ENCODE results near the gene KANSL1. TPM values are rescaled to one million over a fixed set of nuclear protein-coding genes. Genes with fewer than 3 reads are reported as not detected.
"Not testable (repeated sequence)": the region's sequence is repeated elsewhere in the genome, so short reads cannot be mapped to it uniquely, and the experiment has no call there.

The KANSL1 gene
- total and polyA plus RNA-seq, 2 of the 4 experiments (the other 2 are of a cell fraction), result 19.1 to 49.6 TPM

DNA sequence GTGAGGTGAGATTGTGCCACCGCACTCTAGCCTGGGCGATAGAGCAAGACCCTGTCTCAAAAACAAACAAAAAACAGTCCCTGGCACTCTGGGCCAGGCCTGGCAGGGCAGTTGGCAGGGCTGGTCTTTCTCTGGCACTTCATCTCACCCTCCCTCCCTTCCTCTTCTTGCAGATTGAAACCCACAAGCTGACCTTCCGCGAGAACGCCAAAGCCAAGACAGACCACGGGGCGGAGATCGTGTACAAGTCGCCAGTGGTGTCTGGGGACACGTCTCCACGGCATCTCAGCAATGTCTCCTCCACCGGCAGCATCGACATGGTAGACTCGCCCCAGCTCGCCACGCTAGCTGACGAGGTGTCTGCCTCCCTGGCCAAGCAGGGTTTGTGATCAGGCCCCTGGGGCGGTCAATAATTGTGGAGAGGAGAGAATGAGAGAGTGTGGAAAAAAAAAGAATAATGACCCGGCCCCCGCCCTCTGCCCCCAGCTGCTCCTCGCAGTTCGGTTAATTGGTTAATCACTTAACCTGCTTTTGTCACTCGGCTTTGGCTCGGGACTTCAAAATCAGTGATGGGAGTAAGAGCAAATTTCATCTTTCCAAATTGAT, 169.3 kb downstream of the KANSL1 start:
- intact Hi-C loops (cut with micrococcal nuclease) (no loop called here), in situ Hi-C loops (cut with MboI; ENCODE audit: low sequenced_read_pairs) (no loop called here), dilution Hi-C loops (cut with HindIII; ENCODE audit: low sequenced_read_pairs, unreplicated experiment) (no loop called here)
- H4K8ac ChIP-seq (ENCODE audit: low read depth in 2 of 2, low read length in 2 of 2), result no peak overlapping the region
- ChIA-PET POLR2A (ENCODE audit: unreplicated experiment) (no interaction called here), CTCF (no interaction called here)
- no peak overlapping the region for H4K91ac ChIP-seq (ENCODE audit: insufficient read depth, low read depth, low read length)
- H3K4me1 ChIP-seq (ENCODE audit: control insufficient read depth, insufficient read depth, low read length), result no peaks in the 10 kb centered on the region
- no peak overlapping the region for H3K9ac ChIP-seq (ENCODE audit: low read depth, low read length)
- no peak overlapping the region for H3K4me3 ChIP-seq (ENCODE audit: insufficient read depth, low read depth, low read length)
- 100% methylated on average over 11 of the region's 24 CpGs; no CpG with 5 or more reads in 1 of the 2 experiments for WGBS, 2 experiments (ENCODE audit: extremely low coverage in 2 of 2, insufficient read length in 1 of 2)
- no peak overlapping the region for H3K4me2 ChIP-seq (ENCODE audit: low read depth, low read length)
- ATAC-seq (ENCODE audit: low read depth) (no peak), DNase-seq (no peak)
- H2BK15ac ChIP-seq (ENCODE audit: low read depth, low read length), result no peak overlapping the region
- no peak overlapping the region for H3K14ac ChIP-seq (replicated peaks; ENCODE audit: low read depth, low read length)
- H2BK120ac ChIP-seq (ENCODE audit: low read depth, low read length), result no peak overlapping the region
- no peaks in the 10 kb centered on the region for H3K9me3 ChIP-seq (ENCODE audit: control insufficient read depth, insufficient read depth, low read length)
- BruUV-seq (replicated peaks), result no TSS peak
- H2AK5ac ChIP-seq (ENCODE audit: low read depth, low read length), result no peak overlapping the region
- TF ChIP-seq, protein P1, sequence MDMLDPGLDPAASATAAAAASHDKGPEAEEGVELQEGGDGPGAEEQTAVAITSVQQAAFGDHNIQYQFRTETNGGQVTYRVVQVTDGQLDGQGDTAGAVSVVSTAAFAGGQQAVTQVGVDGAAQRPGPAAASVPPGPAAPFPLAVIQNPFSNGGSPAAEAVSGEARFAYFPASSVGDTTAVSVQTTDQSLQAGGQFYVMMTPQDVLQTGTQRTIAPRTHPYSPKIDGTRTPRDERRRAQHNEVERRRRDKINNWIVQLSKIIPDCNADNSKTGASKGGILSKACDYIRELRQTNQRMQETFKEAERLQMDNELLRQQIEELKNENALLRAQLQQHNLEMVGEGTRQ (IDR thresholded peaks at IDR 0.05; ENCODE audit: low read depth, low read length), result no peak
- TF ChIP-seq RFX5 (IDR thresholded peaks at IDR 0.05; ENCODE audit: low read depth, low read length) (no peak), RAD21 (IDR thresholded peaks at IDR 0.05; ENCODE audit: low read length) (no peak), RCOR1 (IDR thresholded peaks at IDR 0.05; ENCODE audit: insufficient replicate concordance, low read length) (no peak), BHLHE40 (IDR thresholded peaks at IDR 0.05; ENCODE audit: low read depth, low read length) (no peak)
- no peak overlapping the region for H3K27ac ChIP-seq (ENCODE audit: insufficient read depth, low read length)
- peaks cover 10% of the 10 kb centered on the region for H3K9me1 ChIP-seq (ENCODE audit: insufficient read depth, low read length)
- H2BK20ac ChIP-seq (ENCODE audit: low read depth, low read length), result no peak overlapping the region
- no peak overlapping the region for H4K5ac ChIP-seq (ENCODE audit: low read depth, low read length)
- H3K4ac ChIP-seq (ENCODE audit: low read depth, low read length), result no peak overlapping the region
- H4K20me1 ChIP-seq (ENCODE audit: insufficient read depth, low read length), result peaks cover 4% of the 10 kb centered on the region
- H3K79me1 ChIP-seq (ENCODE audit: low read depth in 1 of 2, low read length in 2 of 2), result peaks cover 0 to 19% of the 10 kb centered on the region in 2 experiments; a peak in 2 of 4 replicates
- H2AK9ac ChIP-seq (replicated peaks; ENCODE audit: low read depth, low read length, poor library complexity), result peak overlapping the region; percentile 37
- H3K23ac ChIP-seq (ENCODE audit: low read depth, low read length), result no peak overlapping the region
- no peak overlapping the region for H3K56ac ChIP-seq (ENCODE audit: extremely low read depth, insufficient read depth, low read length)
- H3K18ac ChIP-seq (ENCODE audit: low read depth, low read length), result no peak overlapping the region
- no peaks in the 10 kb centered on the region for H3K27me3 ChIP-seq (ENCODE audit: control insufficient read depth, insufficient read depth, low read length)
- H3K36me3 ChIP-seq (ENCODE audit: control insufficient read depth, insufficient read depth, low read length), result peaks cover 23% of the 10 kb centered on the region; the same call in 1 of the 2 replicates
- H2AFZ ChIP-seq (replicated peaks; ENCODE audit: low read length, poor library complexity), result no peak overlapping the region
- no peak overlapping the region for H2BK5ac ChIP-seq (ENCODE audit: low read depth, low read length, poor library complexity, severe bottlenecking)

DNA sequence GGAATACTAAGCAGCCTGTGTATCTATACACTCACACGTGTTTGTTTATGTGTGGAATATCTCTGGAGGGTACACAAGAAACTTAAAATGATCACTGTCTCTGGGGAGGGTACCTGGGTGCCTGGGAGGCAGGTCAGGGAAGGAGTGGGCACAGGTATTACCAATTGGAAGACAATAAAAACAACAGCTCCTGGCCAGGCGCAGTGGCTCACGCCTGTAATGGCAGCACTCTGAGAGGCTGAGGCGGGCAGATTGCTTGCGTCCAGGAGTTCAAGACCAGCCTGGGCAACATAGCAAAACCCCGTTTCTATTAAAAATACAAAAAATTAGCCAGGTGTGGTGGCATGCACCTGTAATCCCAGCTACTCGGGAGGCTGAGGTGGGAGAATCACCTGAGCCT, 169.9 kb downstream of the KANSL1 start:
- Histone ChIP-seq H3K36me3 (ENCODE audit: control insufficient read depth, insufficient read depth, low read length) (peaks cover 21% of the 10 kb centered on the region; the same call in 1 of the 2 replicates), H3K79me1 (ENCODE audit: low read depth in 1 of 2, low read length in 2 of 2) (peaks cover 0 to 16% of the 10 kb centered on the region in 2 experiments; a peak in 2 of 4 replicates), H3K9me1 (ENCODE audit: insufficient read depth, low read length) (peaks cover 12% of the 10 kb centered on the region)
- H3K27ac ChIP-seq (ENCODE audit: insufficient read depth, low read length); H2AK5ac ChIP-seq (ENCODE audit: low read depth, low read length); BruUV-seq (replicated peaks); H3K56ac ChIP-seq (ENCODE audit: extremely low read depth, insufficient read depth, low read length); H3K4me1 ChIP-seq (ENCODE audit: control insufficient read depth, insufficient read depth, low read length); H4K20me1 ChIP-seq (ENCODE audit: insufficient read depth, low read length); ATAC-seq (ENCODE audit: low read depth); H4K5ac ChIP-seq (ENCODE audit: low read depth, low read length); intact Hi-C loops (cut with micrococcal nuclease); H3K9ac ChIP-seq (ENCODE audit: low read depth, low read length); H3K27me3 ChIP-seq (ENCODE audit: control insufficient read depth, insufficient read depth, low read length); in situ Hi-C loops (cut with MboI; ENCODE audit: low sequenced_read_pairs); H2AK9ac ChIP-seq (replicated peaks; ENCODE audit: low read depth, low read length, poor library complexity); H2BK5ac ChIP-seq (ENCODE audit: low read depth, low read length, poor library complexity, severe bottlenecking); H3K23ac ChIP-seq (ENCODE audit: low read depth, low read length); H3K4me3 ChIP-seq (ENCODE audit: insufficient read depth, low read depth, low read length); H3K4ac ChIP-seq (ENCODE audit: low read depth, low read length); H3K18ac ChIP-seq (ENCODE audit: low read depth, low read length); POLR2A ChIA-PET (ENCODE audit: unreplicated experiment); H4K91ac ChIP-seq (ENCODE audit: insufficient read depth, low read depth, low read length); H3K14ac ChIP-seq (replicated peaks; ENCODE audit: low read depth, low read length); DNase-seq; dilution Hi-C loops (cut with HindIII; ENCODE audit: low sequenced_read_pairs, unreplicated experiment); H2BK15ac ChIP-seq (ENCODE audit: low read depth, low read length); CTCF ChIA-PET; H3K4me2 ChIP-seq (ENCODE audit: low read depth, low read length); H3K9me3 ChIP-seq (ENCODE audit: control insufficient read depth, insufficient read depth, low read length); H2BK20ac ChIP-seq (ENCODE audit: low read depth, low read length); H2AFZ ChIP-seq (replicated peaks; ENCODE audit: low read length, poor library complexity); H4K8ac ChIP-seq (ENCODE audit: low read depth in 2 of 2, low read length in 2 of 2); H2BK120ac ChIP-seq (ENCODE audit: low read depth, low read length): not testable (repeated sequence)
- no CpG with 5 or more reads among the region's 7 CpGs for WGBS, 2 experiments (ENCODE audit: extremely low coverage in 2 of 2, insufficient read length in 1 of 2)

Measured in IMR-90 (cell line).